NCI-H226 (cell line): Measurements from ENCODE around the gene TMED5.

Experiments used
- DNase-seq: peaks from one replicate; pipeline ENCODE4 v3.0.0-alpha.2; 2015

The TMED5 gene

GRCh38 chr1:93114391-93114790, 65.8 kb downstream of the TMED5 start:
- no peak for DNase-seq

DNA sequence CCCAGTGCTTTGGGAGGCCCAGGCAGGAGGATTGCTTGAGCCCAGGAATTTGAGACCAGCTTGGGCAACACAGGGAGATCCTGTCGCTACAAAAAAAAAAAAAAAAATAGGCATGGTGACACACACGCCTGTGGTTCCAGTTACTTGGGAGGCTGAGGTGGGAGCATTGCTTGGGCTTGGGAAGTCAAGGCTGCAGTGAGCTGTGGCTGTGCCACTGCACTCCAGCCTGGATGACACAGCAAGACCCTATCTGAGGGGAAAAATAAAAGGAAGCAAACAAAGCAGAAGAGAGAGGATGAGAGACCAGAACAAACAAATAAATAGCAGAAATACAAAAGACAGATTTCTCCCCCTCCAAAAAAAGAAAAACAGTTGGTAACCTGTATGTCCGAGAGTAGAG, 67.1 kb downstream of the TMED5 start:
- no peak for DNase-seq

DNA sequence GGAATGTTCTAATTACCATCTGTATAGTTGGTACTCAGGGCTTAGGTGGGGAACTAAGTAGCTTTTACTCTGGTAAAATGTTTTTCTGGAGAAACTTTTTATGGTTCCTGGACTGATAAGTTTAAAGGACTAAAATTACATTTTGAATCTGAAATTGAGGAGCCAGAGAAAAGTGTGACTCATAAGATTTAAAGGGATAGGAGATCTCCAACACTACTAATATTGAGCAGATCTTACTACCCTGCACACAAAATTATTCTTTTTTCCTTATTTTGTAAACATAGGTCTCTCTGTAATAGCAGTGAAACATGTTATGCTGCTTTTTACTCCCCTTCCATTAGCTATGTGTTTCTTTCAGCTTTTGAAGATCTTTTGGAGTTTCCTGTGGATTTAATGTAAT, 68.7 kb downstream of the TMED5 start:
- DNase-seq = no peak

- DNase-seq = no peak
These were observed 69.1 kb downstream of the TMED5 start for GRCh38 chr1:93111065-93111464.

DNA sequence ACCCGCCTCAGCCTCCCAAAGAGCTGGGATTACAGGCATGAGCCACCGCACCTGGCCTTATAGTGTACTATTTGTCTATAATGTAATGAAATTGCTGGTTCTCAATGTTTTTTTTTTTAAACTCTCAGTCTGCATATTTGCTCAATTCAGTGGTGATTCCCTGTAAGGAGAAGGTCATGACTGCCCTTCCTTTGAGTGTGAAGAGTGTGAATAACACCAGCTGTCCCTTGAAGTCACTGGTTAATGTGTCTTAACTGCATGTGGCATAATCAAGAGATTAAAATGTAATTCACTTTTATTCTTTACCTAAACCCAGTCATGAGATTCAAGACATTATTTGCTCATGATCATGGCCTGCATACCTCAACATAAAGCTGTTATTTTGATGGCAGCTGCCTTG, 70.6 kb downstream of the TMED5 start:
- no peak for DNase-seq

DNA sequence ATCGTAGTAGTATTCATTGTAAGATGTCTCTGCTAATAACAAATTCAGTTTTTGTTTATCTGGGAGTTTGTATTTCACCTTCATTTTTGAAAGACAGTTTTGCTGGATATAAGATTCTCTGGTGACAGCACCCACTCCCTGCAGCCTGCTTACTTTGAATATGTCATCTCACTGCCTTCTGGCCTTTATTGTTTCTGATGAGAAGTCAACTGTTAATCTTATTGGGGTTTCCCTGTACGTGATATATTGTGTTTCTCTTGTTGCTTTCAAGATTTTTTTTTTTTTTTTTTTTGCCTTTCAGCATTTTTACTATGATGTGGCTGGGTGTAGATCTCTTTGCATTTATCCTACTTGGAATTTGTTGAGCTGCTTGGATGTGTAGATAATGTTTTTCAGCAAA, 71.9 kb downstream of the TMED5 start:
- DNase-seq = no peak

- DNase-seq = no peak
These were observed 72.8 kb downstream of the TMED5 start for GRCh38 chr1:93107395-93107794.

DNA sequence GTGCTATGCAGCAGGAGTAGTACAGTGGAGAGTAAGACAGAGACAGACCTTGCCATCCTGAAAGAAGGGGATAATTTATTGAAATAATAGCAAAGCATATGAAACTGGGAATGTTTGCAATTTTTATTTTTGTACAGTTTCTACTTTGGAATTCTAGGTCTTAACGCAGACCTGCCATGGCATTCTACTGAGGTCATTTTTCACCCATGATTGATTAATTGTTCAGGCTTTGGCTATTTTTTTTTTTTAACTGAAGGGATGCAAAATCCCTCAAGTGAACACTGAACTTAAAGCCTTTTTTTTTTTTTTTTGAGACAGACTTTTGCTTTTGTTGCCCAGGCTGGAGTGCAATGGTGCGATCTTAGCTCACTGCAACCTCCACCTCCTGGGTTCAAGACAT, 74.0 kb downstream of the TMED5 start:
- no peak for DNase-seq

DNA sequence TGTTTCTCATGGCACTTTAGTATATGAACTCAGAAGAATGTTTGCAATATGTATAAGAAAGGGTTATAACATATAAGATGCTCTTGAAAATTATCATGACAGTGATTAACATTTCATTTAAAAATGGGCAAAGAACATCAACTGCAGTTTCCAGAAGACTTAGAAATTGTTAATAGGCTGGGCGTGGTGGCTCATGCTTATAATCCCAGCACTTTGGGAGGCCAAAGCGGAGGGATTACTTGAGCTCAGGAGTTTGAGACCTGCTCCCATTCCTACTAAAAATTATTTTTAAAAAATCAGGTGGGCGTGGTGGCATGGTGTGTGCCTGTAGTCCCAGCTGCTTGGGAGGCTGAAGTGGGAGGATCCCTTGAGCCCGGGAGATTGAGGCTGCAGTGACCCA, 78.1 kb downstream of the TMED5 start:
- DNase-seq = no peak
